H1 (cell line): ENCODE results near the gene DYRK2. TPM values are rescaled to one million over a fixed set of nuclear protein-coding genes. Genes with fewer than 3 reads are reported as not detected.

Experiments used
- CTCF ChIA-PET: fragments of 300-600 bp; sonication (Branson Sonifier 250); formaldehyde crosslinking; loops from one replicate; lab custom pipeline; 2021; ENCODE audit not compliant: partially characterized antibody; lab: Charles Lee
- POLR2A ChIA-PET: fragments of 300-600 bp; sonication (Branson Sonifier 250); formaldehyde crosslinking; loops from one replicate; lab custom pipeline; 2021; ENCODE audit warnings: inconsistent platforms; ENCODE audit not compliant: partially characterized antibody; lab: Charles Lee
- DNase-seq, 2 experiments: peaks; one replicate each; pipeline versions ENCODE4 v3.0.0 to v3.0.0-alpha.2; 2010 to 2022; ENCODE audit warnings: low spot score in 2 of 2, low read depth in 1 of 2, mixed read lengths in 1 of 2
- FAIRE-seq: peaks from 2 replicates; lab custom pipeline; 2011; peaks lifted over from hg19 to GRCh38; lab: Jason Lieb, UNC
- H2AFZ ChIP-seq: 2 replicates; pipeline ENCODE4 v1.8.1; 2012; ENCODE audit warnings: low read length, inconsistent platforms
- H2AK5ac ChIP-seq: 2 replicates; pipeline ENCODE4 v1.6.1; 2013; ENCODE audit warnings: low read depth, low read length
- H2BK120ac ChIP-seq: replicated peaks from 2 replicates; pipeline ENCODE3; 2013; ENCODE audit warnings: low read depth, low read length, inconsistent platforms
- H2BK12ac ChIP-seq: 2 replicates; pipeline ENCODE4 v1.6.1; 2013; ENCODE audit warnings: low read depth, low read length
- H2BK15ac ChIP-seq: 2 replicates; pipeline ENCODE4 v1.6.1; 2013; ENCODE audit warnings: low read length
- H2BK20ac ChIP-seq: 2 replicates; pipeline ENCODE4 v1.6.1; 2013; ENCODE audit warnings: low read length
- H2BK5ac ChIP-seq: 2 replicates; pipeline ENCODE4 v1.6.1; 2013; ENCODE audit warnings: low read depth, low read length
- H3K14ac ChIP-seq: 2 replicates; pipeline ENCODE4 v1.6.1; 2013; ENCODE audit warnings: inconsistent platforms; ENCODE audit not compliant: insufficient read length
- H3K18ac ChIP-seq: 2 replicates; pipeline ENCODE4 v1.6.1; 2013; ENCODE audit warnings: low read length; ENCODE audit errors: extremely low read depth
- H3K23ac ChIP-seq: 2 replicates; pipeline ENCODE4 v1.6.1; 2013; ENCODE audit warnings: inconsistent platforms; ENCODE audit not compliant: insufficient read length
- H3K23me2 ChIP-seq: 2 replicates; pipeline ENCODE4 v1.6.1; 2013; ENCODE audit warnings: low read depth, low read length
- H3K27ac ChIP-seq: 2 replicates; pipeline ENCODE4 v1.6.1; 2011; ENCODE audit warnings: low read depth, low read length, inconsistent platforms
- H3K27me3 ChIP-seq, 4 experiments: replicated peaks in 1 of 4; 1 replicate in 1 of 4; 2 replicates in 3 of 4; pipeline versions ENCODE4 v1.6.1 to v1.8.1; 2011 to 2013; ENCODE audit warnings: low read length in 3 of 4, mild to moderate bottlenecking in 3 of 4, inconsistent platforms in 2 of 4, mixed read lengths in 2 of 4, moderate library complexity in 1 of 4; ENCODE audit not compliant: control insufficient read depth in 3 of 4, insufficient read depth in 3 of 4; ENCODE audit errors: extremely low read depth in 1 of 4
- H3K36me3 ChIP-seq, 4 experiments: 2 replicates each; pipeline versions ENCODE4 v1.6.1 to v1.8.1; 2011 to 2013; ENCODE audit warnings: mild to moderate bottlenecking in 4 of 4, low read length in 3 of 4, moderate library complexity in 2 of 4, control low read depth in 1 of 4, inconsistent platforms in 1 of 4; ENCODE audit not compliant: insufficient read depth in 4 of 4, control insufficient read depth in 2 of 4
- H3K4ac ChIP-seq: replicated peaks from 2 replicates; pipeline ENCODE3; 2013; ENCODE audit warnings: low read length, low read depth, mixed read lengths, inconsistent platforms; ENCODE audit not compliant: insufficient read length
- H3K4me1 ChIP-seq, 4 experiments: replicated peaks in 1 of 4; 1 replicate in 1 of 4; 2 replicates in 3 of 4; pipeline versions ENCODE4 v1.6.1 to v1.8.1; 2011 to 2013; ENCODE audit warnings: low read length in 3 of 4, inconsistent platforms in 2 of 4, mixed read lengths in 1 of 4; ENCODE audit not compliant: insufficient read depth in 4 of 4, control insufficient read depth in 3 of 4
- H3K4me2 ChIP-seq, 2 experiments: 2 replicates each; pipeline versions ENCODE4 v1.6.1 to v1.8.1; 2011 to 2013; ENCODE audit warnings: low read depth in 2 of 2, low read length in 2 of 2, control low read depth in 1 of 2, inconsistent platforms in 1 of 2, mild to moderate bottlenecking in 1 of 2; ENCODE audit not compliant: insufficient read depth in 1 of 2
- H3K4me3 ChIP-seq, 4 experiments: fragments of 200-600, 300-600 bp in 1 of 4; sonication (generic), shearing (Covaris generic), sonication (Bioruptor Twin) in 1 of 4; 2 replicates each; pipeline versions ENCODE4 v1.5.1 to v1.8.1; 2011 to 2016; ENCODE audit warnings: low read length in 4 of 4, low read depth in 3 of 4, control low read depth in 2 of 4, inconsistent platforms in 2 of 4, mild to moderate bottlenecking in 2 of 4, mixed read lengths in 1 of 4, moderate library complexity in 1 of 4; ENCODE audit not compliant: insufficient read depth in 2 of 4; ENCODE audit errors: extremely low read depth in 1 of 4
- H3K56ac ChIP-seq: replicated peaks from 2 replicates; pipeline ENCODE3; 2013; ENCODE audit warnings: low read depth, mild to moderate bottlenecking, mixed read lengths, low read length, inconsistent platforms; ENCODE audit not compliant: insufficient read length
- H3K79me1 ChIP-seq: 2 replicates; pipeline ENCODE4 v1.6.1; 2013; ENCODE audit warnings: low read depth, low read length, control low read depth
- H3K79me2 ChIP-seq, 2 experiments: 2 replicates each; pipeline versions ENCODE4 v1.6.1 to v1.8.1; 2012 to 2013; ENCODE audit warnings: low read length in 2 of 2, mild to moderate bottlenecking in 2 of 2, inconsistent platforms in 1 of 2; ENCODE audit not compliant: insufficient read depth in 2 of 2, control insufficient read depth in 1 of 2
- H3K9ac ChIP-seq, 4 experiments: replicated peaks in 1 of 4; 1 replicate in 1 of 4; 2 replicates in 3 of 4; pipeline versions ENCODE4 v1.6.1 to v1.8.1; 2011 to 2013; ENCODE audit warnings: low read depth in 3 of 4, low read length in 3 of 4, control low read depth in 2 of 4, mild to moderate bottlenecking in 2 of 4, moderate library complexity in 2 of 4, inconsistent platforms in 1 of 4; ENCODE audit errors: extremely low read depth in 1 of 4
- H3K9me3 ChIP-seq, 2 experiments: 2 replicates each; pipeline versions ENCODE4 v1.6.1 to v1.8.1; 2012 to 2013; ENCODE audit warnings: mild to moderate bottlenecking in 2 of 2, moderate library complexity in 2 of 2, control low read depth in 1 of 2, inconsistent platforms in 1 of 2, low read depth in 1 of 2, low read length in 1 of 2, mixed read lengths in 1 of 2; ENCODE audit not compliant: insufficient read depth in 2 of 2
- H4K20me1 ChIP-seq, 2 experiments: replicated peaks in 1 of 2; 2 replicates each; pipeline versions ENCODE3 to v1.8.1; 2011 to 2013; ENCODE audit warnings: inconsistent platforms in 2 of 2, low read length in 2 of 2, mild to moderate bottlenecking in 1 of 2; ENCODE audit not compliant: insufficient read depth in 2 of 2, control insufficient read depth in 1 of 2
- H4K5ac ChIP-seq: 2 replicates; pipeline ENCODE4 v1.6.1; 2013; ENCODE audit warnings: low read length, low read depth, mixed read lengths, inconsistent platforms; ENCODE audit not compliant: insufficient read length
- H4K8ac ChIP-seq: 2 replicates; pipeline ENCODE4 v1.8.0; 2013; ENCODE audit warnings: mild to moderate bottlenecking, moderate library complexity, low read length, inconsistent platforms; ENCODE audit not compliant: insufficient read depth; ENCODE audit errors: extremely low read depth
- H4K91ac ChIP-seq: replicated peaks from 2 replicates; pipeline ENCODE3; 2013; ENCODE audit warnings: low read length, mixed read lengths, inconsistent platforms; ENCODE audit not compliant: insufficient read length
- PHF8 ChIP-seq: fragments of 200-600 bp; sonication (generic); conservative IDR thresholded peaks from 2 replicates; pipeline ENCODE4 v1.7.1; 2012; ENCODE audit warnings: low read depth, mild to moderate bottlenecking, inconsistent platforms, low read length, moderate library complexity
- RBBP5 ChIP-seq: IDR thresholded peaks from 2 replicates; pipeline ENCODE4 v1.7.1; 2012; ENCODE audit warnings: low read depth, mild to moderate bottlenecking, inconsistent platforms, low read length, moderate library complexity, borderline replicate concordance
- SIN3A ChIP-seq, 2 experiments: IDR thresholded peaks in 1 of 2; conservative IDR thresholded peaks in 1 of 2; 2 replicates each; pipeline ENCODE4 v1.6.1; 2011 to 2012; ENCODE audit warnings: low read length in 2 of 2, improper control_type of control experiment in 1 of 2, low read depth in 1 of 2, mild to moderate bottlenecking in 1 of 2
- TAF1 ChIP-seq: IDR thresholded peaks from 2 replicates; pipeline ENCODE4 v1.6.1; 2011; ENCODE audit warnings: mild to moderate bottlenecking, low read depth, low read length
- YY1 ChIP-seq: IDR thresholded peaks from 2 replicates; pipeline ENCODE4 v1.6.1; 2011; ENCODE audit warnings: low read depth, mild to moderate bottlenecking, low read length
- WGBS, 2 experiments: shearing (Covaris generic) in 1 of 2; methylation state at CpG; one replicate each; pipeline versions ENCODE4 v1.1.6 to v1.1.7; 2013 to 2015; ENCODE audit warnings: low lambda C conversion rate in 2 of 2, mixed read lengths in 2 of 2, inconsistent platforms in 1 of 2, low coverage in 1 of 2, missing lambda C conversion rate in 1 of 2; ENCODE audit not compliant: insufficient replicate concordance in 2 of 2, insufficient coverage in 1 of 2, insufficient read length in 1 of 2; ENCODE audit errors: extremely low coverage in 1 of 2, missing lambda C conversion rate in 1 of 2; 5-methylcytosine and 5-hydroxymethylcytosine counted together
- long read RNA-seq, 2 experiments: library from RNA in 1 of 2; library from capped mRNA in 1 of 2; stranded (forward); transcript quantifications; one replicate each; pipeline ENCODE4 v2.0.0, GENCODE V29; 2021; ENCODE audit warnings: inconsistent platforms in 1 of 2
- polyA minus RNA-seq, 3 experiments: library from RNA; depleted of rRNA, polyadenylated mRNA; stranded (reverse); fragments of >200 nt; gene quantifications; 1 replicate in 2 of 3; 2 replicates in 1 of 3; pipeline ENCODE4 v1.2.3, GENCODE V29; 2011
- polyA plus RNA-seq, 7 experiments: library from polyadenylated mRNA; depleted of rRNA in 3 of 7; stranded (reverse) in 5 of 7; unstranded in 2 of 7; fragments of >200 nt in 5 of 7; fragments of 200-250 nt in 2 of 7; gene quantifications; 1 replicate in 5 of 7; 2 replicates in 1 of 7; 4 replicates in 1 of 7; pipeline versions ENCODE4 v1.2.1 to v1.2.3, GENCODE V29; 2011 to 2013; ENCODE audit warnings: missing spikeins in 2 of 7, mixed read lengths in 2 of 7
- total RNA-seq: library from RNA; stranded (reverse); fragmentation: NEBNext Ultra II Directional; extraction: Animal tissue kit (Norgen Biotek cat#: 25700); gene quantifications from 2 replicates; pipeline ENCODE4 v1.2.1, GENCODE V29; 2021
- TF ChIP-seq, protein P1 (sequence below): IDR thresholded peaks from 2 replicates; pipeline ENCODE4 v1.6.1; 2011; ENCODE audit warnings: low read depth, mild to moderate bottlenecking, low read length; ENCODE audit not compliant: insufficient read depth

Gene DYRK2
- 31.6 and 34.9 TPM in 2 replicates for total RNA-seq
- polyA plus RNA-seq (2011; rRNA removed) = 11.2 and 13.9 TPM in 2 replicates
- polyA plus RNA-seq (2011; cell fraction: cytosol; rRNA removed) = 14.4 TPM
- polyA plus RNA-seq (2011; cell fraction: nucleus; rRNA removed) = 30.8 TPM
- polyA plus RNA-seq (2012, experiment 1 of 2) = 18.9 to 22.9 TPM (median 20.4 TPM) in 4 replicates
- 3.8 TPM for polyA plus RNA-seq (2012, experiment 2 of 2)
- polyA plus RNA-seq (2013, experiment 1 of 2) = 10.4 TPM
- 10.1 TPM for polyA plus RNA-seq (2013, experiment 2 of 2)
- 72.5 and 75.7 TPM in 2 replicates for polyA minus RNA-seq (2011; rRNA and poly(A)+ RNA removed)
- 36.9 TPM for polyA minus RNA-seq (2011; cell fraction: cytosol; rRNA and poly(A)+ RNA removed)
- polyA minus RNA-seq (2011; cell fraction: nucleus; rRNA and poly(A)+ RNA removed) = 61.0 TPM
- long read RNA-seq, experiment 1, full-length matches to known transcripts = 2 of 21 reads
- long read RNA-seq, experiment 1, partial matches to known transcripts = 0 of 21 reads
- long read RNA-seq, experiment 1, other reads (novel, unspliced or antisense) = 19 of 21 reads
- long read RNA-seq, experiment 2, partial matches to known transcripts = 0 of 5 reads
- long read RNA-seq, experiment 2, other reads (novel, unspliced or antisense) = 5 of 5 reads

DNA sequence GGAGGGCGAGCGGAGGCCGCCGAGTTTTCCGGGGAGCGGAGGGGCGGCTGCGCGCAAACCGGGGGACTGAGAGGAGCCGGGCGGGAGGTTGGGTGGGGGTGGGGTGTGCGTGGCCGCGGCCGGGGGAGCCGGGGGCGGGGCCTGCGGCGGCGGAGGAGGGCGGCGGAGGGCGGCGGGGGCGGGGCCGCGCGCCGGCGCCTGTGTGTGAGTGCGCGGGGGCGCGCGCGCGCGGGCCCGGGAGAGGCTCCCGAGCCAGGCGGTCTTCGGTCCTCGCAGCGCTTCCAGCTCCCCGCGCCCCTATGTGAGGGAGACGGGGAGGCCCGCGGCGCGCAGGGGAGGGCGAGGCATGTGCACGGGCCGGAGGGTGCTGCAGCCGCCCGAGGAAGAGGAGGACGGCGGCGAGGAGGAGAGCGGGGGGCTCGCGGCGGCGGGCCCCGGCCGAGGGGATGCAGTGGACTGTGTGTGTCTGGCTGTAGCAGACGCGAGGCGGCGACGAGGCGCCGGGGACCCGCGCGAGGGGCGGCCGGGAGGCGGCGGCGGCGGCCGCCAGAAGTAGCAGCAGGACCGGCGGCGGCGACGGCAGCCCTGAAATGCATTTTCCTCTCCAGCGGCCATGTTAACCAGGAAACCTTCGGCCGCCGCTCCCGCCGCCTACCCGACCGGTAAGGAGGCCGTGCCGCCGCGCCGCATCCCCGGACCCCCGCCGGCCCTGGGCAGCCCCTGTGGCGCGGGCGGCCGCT is at the start of gene DYRK2:
Gene DYRK2 (plus strand): TSS at position 225 of the 740 bp plus-strand sequence. CDS start 389 bp downstream, at position 614.
- peak; percentile 19 to 84 for DNase-seq
- Histone ChIP-seq H3K27ac (peak within 1 kb of the TSS; percentile 82), H3K9ac (peak within 1 kb of the TSS; percentile 80 to 97 (median 88)), H2BK120ac (no peak within 1 kb of the TSS), H4K5ac (peak within 1 kb of the TSS; percentile 64), H3K79me1 (peaks cover 5% of the 10 kb centered on the region), H2BK20ac (no peak within 1 kb of the TSS), H2AK5ac (peak within 1 kb of the TSS; percentile 24; the same call in 1 of the 2 replicates), H3K4me1 (peaks cover 0 to 14% (median 10%) of the 10 kb centered on the region in 4 experiments; a peak in 4 of 7 replicates), H3K9me3 (no peaks in the 10 kb centered on the region), H2BK15ac (0 out of 2 replicates have a peak within 1 kb of the TSS, but pooled peaks have one; percentile 29), H2BK12ac (peak within 1 kb of the TSS; percentile 52; the same call in 1 of the 2 replicates), H3K18ac (peak within 1 kb of the TSS; percentile 60), H3K27me3 (no peaks in the 10 kb centered on the region), H3K4me3 (peak within 1 kb of the TSS; percentile 79 to 99 (median 92)), H3K4me2 (peak within 1 kb of the TSS; percentile 86 to 93), H4K20me1 (peaks cover 4 to 10% of the 10 kb centered on the region in 2 experiments), H4K8ac (peak within 1 kb of the TSS; percentile 99), H3K14ac (peak within 1 kb of the TSS; percentile 91), H3K79me2 (peaks cover 22 to 45% of the 10 kb centered on the region in 2 experiments), H3K23ac (no peak within 1 kb of the TSS), H3K4ac (peak within 1 kb of the TSS; percentile 72), H4K91ac (peak within 1 kb of the TSS; percentile 89), H2BK5ac (peak within 1 kb of the TSS; percentile 85; the same call in 1 of the 2 replicates), H3K56ac (peak within 1 kb of the TSS; percentile 90), H3K23me2 (peaks cover 13% of the 10 kb centered on the region), H3K36me3 (peaks cover 0 to 6% (median 0%) of the 10 kb centered on the region in 4 experiments; a peak in 1 of 8 replicates), H2AFZ (peak within 1 kb of the TSS; percentile 79)
- ChIA-PET POLR2A (interaction anchor here (0.6 to 2.4 kb wide), 12 partner anchors 9 to 380 kb away, joined by 3 to 12 read pairs (median 4); no protein-coding TSS in a partner anchor), CTCF (interaction anchor here (0.8 to 1.6 kb wide), 7 partner anchors 14 to 293 kb away, joined by 4 to 6 read pairs (median 4); no protein-coding TSS in a partner anchor)
- WGBS, 2 experiments = 2% methylated on average over 31 of the region's 109 CpGs; no CpG with 5 or more reads in 1 of the 2 experiments
- FAIRE-seq = no peak
- peak; percentile 65; the same call in 1 of the 2 replicates for TF ChIP-seq RBBP5
- peak; percentile 62 for TF ChIP-seq TAF1
- TF ChIP-seq SIN3A (conservative IDR thresholded peaks at IDR 0.05 in 1 of 2, IDR thresholded peaks at IDR 0.05 in 1 of 2; ENCODE audit: low read depth in 1 of 2, low read length in 2 of 2) = no peak
- TF ChIP-seq YY1 = peak; percentile 49; the same call in 1 of the 2 replicates
- TF ChIP-seq, protein P1, sequence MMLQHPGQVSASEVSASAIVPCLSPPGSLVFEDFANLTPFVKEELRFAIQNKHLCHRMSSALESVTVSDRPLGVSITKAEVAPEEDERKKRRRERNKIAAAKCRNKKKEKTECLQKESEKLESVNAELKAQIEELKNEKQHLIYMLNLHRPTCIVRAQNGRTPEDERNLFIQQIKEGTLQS = no peak
- TF ChIP-seq PHF8 = peak; percentile 89
